Urothelium cell line (cell line): Measurements from ENCODE around the gene FXYD5.
"Not testable (repeated sequence)": the region's sequence is repeated elsewhere in the genome, so short reads cannot be mapped to it uniquely, and the experiment has no call there.

Source experiments
- DNase-seq: peaks from one replicate; pipeline ENCODE4 v3.0.0; 2011; ENCODE audit warnings: low spot score, mixed read lengths
- FAIRE-seq: peaks from 2 replicates; lab custom pipeline; 2011; peaks lifted over from hg19 to GRCh38; lab: Jason Lieb, UNC

Gene FXYD5

GRCh38 chr19:35136231-35136630 lies 18.3 kb upstream of the FXYD5 start:
- FAIRE-seq (no peak), DNase-seq (no peak)

- no peak for DNase-seq
Measured at GRCh38 chr19:35136977-35137702, 17.4 kb upstream of the FXYD5 start.

GRCh38 chr19:35138305-35138892 lies 16.1 kb upstream of the FXYD5 start, which contains the start of gene FXYD1:
FXYD1 (plus strand) TSS chr19:35138824; CDS start chr19:35140080, 1,256 bp downstream.
- FAIRE-seq (no peak), DNase-seq (no peak)

More at GRCh38 chr19:35136977-35137702, 17.4 kb upstream of the FXYD5 start:
- FAIRE-seq, result no peak

- FAIRE-seq, result no peak
- no peak for DNase-seq
Measured at GRCh38 chr19:35140207-35140961, 14.2 kb upstream of the FXYD5 start.

- DNase-seq, result peak; percentile 99
- FAIRE-seq, result peak; percentile 74
Measured at GRCh38 chr19:35140962-35141836, 13.3 kb upstream of the FXYD5 start.

- DNase-seq (no peak), FAIRE-seq (no peak)
Measured at GRCh38 chr19:35141837-35142605, 12.5 kb upstream of the FXYD5 start.

- FAIRE-seq (no peak), DNase-seq (peak; percentile 67)
Measured at GRCh38 chr19:35142606-35143230, 11.8 kb upstream of the FXYD5 start.

- FAIRE-seq, result no peak
Measured at GRCh38 chr19:35143231-35143715, 11.3 kb upstream of the FXYD5 start, which contains the start of gene FXYD7. FXYD7 (plus strand) TSS chr19:35143255; CDS start chr19:35143334, 79 bp downstream.

GRCh38 chr19:35143818-35144217 lies 10.7 kb upstream of the FXYD5 start:
- FAIRE-seq (no peak), DNase-seq (no peak)

More at GRCh38 chr19:35143231-35143715, 11.3 kb upstream of the FXYD5 start, which contains the start of gene FXYD7:
- DNase-seq, result no peak

- no peak for FAIRE-seq
- DNase-seq, result no peak
Measured at GRCh38 chr19:35144259-35144599, 10.3 kb upstream of the FXYD5 start.

GRCh38 chr19:35144600-35145436 lies 9.7 kb upstream of the FXYD5 start:
- DNase-seq, result peak; percentile 84
- peak; percentile 90 for FAIRE-seq

- DNase-seq (no peak), FAIRE-seq (no peak)
Measured at GRCh38 chr19:35146746-35147459, 7.6 kb upstream of the FXYD5 start.

- DNase-seq, result no peak
- FAIRE-seq, result no peak
Measured at GRCh38 chr19:35149463-35149862, 5.1 kb upstream of the FXYD5 start.

- no peak for FAIRE-seq
- DNase-seq, result no peak
Measured at GRCh38 chr19:35150445-35150844, 4.1 kb upstream of the FXYD5 start.

GRCh38 chr19:35151273-35152065 lies 3.1 kb upstream of the FXYD5 start:
- DNase-seq (no peak), FAIRE-seq (no peak)

GRCh38 chr19:35153129-35153522 lies 1.4 kb upstream of the FXYD5 start:
- not testable (repeated sequence) for FAIRE-seq, DNase-seq
